Pancreas (tissue), 10 donors: Measurements from ENCODE around the gene S100A13. TPM values are rescaled to one million over a fixed set of nuclear protein-coding genes. Genes with fewer than 3 reads are reported as not detected.
A peak's percentile ranks its signal among the peaks of the same experiment; 100 is the strongest.
"Not testable (repeated sequence)": the region's sequence is repeated elsewhere in the genome, so short reads cannot be mapped to it uniquely, and the experiment has no call there.

Experiments used
- ATAC-seq, 4 donors: fragments of 200-7000 bp; cut with Tn5 transposase; one replicate each; pipeline versions ENCODE4 v1.8.0 to v1.9.1; 2020; ENCODE audit warnings: mild to moderate bottlenecking in 4 of 4, moderate library complexity in 4 of 4
- DNase-seq, 6 donors: peaks; one replicate each; pipeline ENCODE4 v3.0.0-alpha.2; 2020
- FAIRE-seq: peaks from 2 replicates; lab custom pipeline; 2012; peaks lifted over from hg19 to GRCh38; lab: Jason Lieb, UNC
- H3K27ac ChIP-seq, 4 donors: fragments of 200-600 bp; sonication (generic); 1 replicate in 3 of 4; 2 replicates in 1 of 4; pipeline versions ENCODE4 v1.5.0 to v1.8.0; 2020
- H3K27me3 ChIP-seq, 4 donors: fragments of 200-600 bp; one replicate each; pipeline ENCODE4 v1.8.0; 2021
- H3K36me3 ChIP-seq, 3 donors: fragments of 200-600 bp; sonication (generic) in 1 of 3; one replicate each; pipeline versions ENCODE4 v1.5.0 to v1.8.0; 2020 to 2021
- H3K4me1 ChIP-seq, 3 donors: fragments of 200-600 bp; one replicate each; pipeline ENCODE4 v1.8.0; 2021
- H3K4me3 ChIP-seq, 4 donors: fragments of 200-600 bp; sonication (generic) in 2 of 4; one replicate each; pipeline versions ENCODE4 v1.5.0 to v1.8.0; 2020 to 2021
- H3K9me3 ChIP-seq, 4 donors: fragments of 200-600 bp; one replicate each; pipeline ENCODE4 v1.8.0; 2021
- WGBS, 2 donors: extraction: QIAGEN DNeasy Blood & Tissue Kit; methylation state at CpG; one replicate each; pipeline ENCODE4 v1.1.7; 2013; 5-methylcytosine and 5-hydroxymethylcytosine counted together
- intact Hi-C, 3 donors: fragments of 100-400 bp; cut with DNase I; formaldehyde crosslinking; loops; one replicate each; pipeline versions ENCODE4 v1.11.1 to v1.14.2; 2022
- polyA plus RNA-seq, 2 donors: library from polyadenylated mRNA; stranded (reverse); fragments of 200-250 nt; gene quantifications; one replicate each; pipeline ENCODE4 v1.2.3, GENCODE V29; 2013
- total RNA-seq, 6 donors: library from RNA; stranded (reverse); fragmentation: NEBNext Ultra II Directional in 4 of 6; extraction: Animal tissue kit (Norgen Biotek cat#: 25700) in 4 of 6; gene quantifications; one replicate each; pipeline versions ENCODE4 v1.2.1 to v1.2.4, GENCODE V29; 2021 to 2023
- TF ChIP-seq, protein P1 (sequence below), 4 donors: fragments of 200-600 bp; sonication (generic) in 3 of 4; IDR thresholded peaks; one replicate each; pipeline versions ENCODE4 v1.5.0 to v1.8.0; 2021; ENCODE audit warnings: antibody characterized with exemption in 4 of 4
- donor health status: healthy with polysubstance abuse.
- donor health status: DM: no; HTN: no; CAD: no; lungs with moderate emphysema.
- donor health status: DM: no; HTN: no; CAD: no.
- donor health status: control.
- donor health status: control.
- donor health status: Bipolar disorder and iron deficiency.
- donor health status: DM: yes; HTN: yes; CAD: no.
- donor health status: DM: no; HTN: no; CAD: no.
- donor health status: DM: no; HTN: no; CAD: no.
- donor health status: DM: yes; HTN: yes; CAD: no.

Gene S100A13
- total and polyA plus RNA-seq, 8 donors, result 22.0 to 125 (median 39.5) TPM

GRCh38 chr1:153646672-153647345 lies 19.5 kb upstream of the S100A13 start:
- Histone ChIP-seq H3K4me3 (no peak overlapping the region), H3K27me3 (no peaks in the 10 kb centered on the region), H3K9me3 (no peaks in the 10 kb centered on the region), H3K4me1 (peaks cover 21 to 36% (median 36%) of the 10 kb centered on the region in 3 donors), H3K36me3 (peaks cover 10 to 39% (median 33%) of the 10 kb centered on the region in 3 donors), H3K27ac (peak overlapping the region in 1 of 4 donors; percentile 13)
- FAIRE-seq, result no peak
- 93 to 97% methylated on average over 5 of the region's 5 CpGs for WGBS, 2 donors
- TF ChIP-seq, protein P1, sequence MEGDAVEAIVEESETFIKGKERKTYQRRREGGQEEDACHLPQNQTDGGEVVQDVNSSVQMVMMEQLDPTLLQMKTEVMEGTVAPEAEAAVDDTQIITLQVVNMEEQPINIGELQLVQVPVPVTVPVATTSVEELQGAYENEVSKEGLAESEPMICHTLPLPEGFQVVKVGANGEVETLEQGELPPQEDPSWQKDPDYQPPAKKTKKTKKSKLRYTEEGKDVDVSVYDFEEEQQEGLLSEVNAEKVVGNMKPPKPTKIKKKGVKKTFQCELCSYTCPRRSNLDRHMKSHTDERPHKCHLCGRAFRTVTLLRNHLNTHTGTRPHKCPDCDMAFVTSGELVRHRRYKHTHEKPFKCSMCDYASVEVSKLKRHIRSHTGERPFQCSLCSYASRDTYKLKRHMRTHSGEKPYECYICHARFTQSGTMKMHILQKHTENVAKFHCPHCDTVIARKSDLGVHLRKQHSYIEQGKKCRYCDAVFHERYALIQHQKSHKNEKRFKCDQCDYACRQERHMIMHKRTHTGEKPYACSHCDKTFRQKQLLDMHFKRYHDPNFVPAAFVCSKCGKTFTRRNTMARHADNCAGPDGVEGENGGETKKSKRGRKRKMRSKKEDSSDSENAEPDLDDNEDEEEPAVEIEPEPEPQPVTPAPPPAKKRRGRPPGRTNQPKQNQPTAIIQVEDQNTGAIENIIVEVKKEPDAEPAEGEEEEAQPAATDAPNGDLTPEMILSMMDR (IDR thresholded peaks at IDR 0.05), result no peak
- peak in 1 of 6 donors; percentile 11 for DNase-seq
- no peak for ATAC-seq
- intact Hi-C loops, result no loop called here

- intact Hi-C loops, result no loop called here
- TF ChIP-seq, protein P1 (IDR thresholded peaks at IDR 0.05), result no peak
- no peak overlapping the region for H3K27ac ChIP-seq
- DNase-seq (no peak), ATAC-seq (no peak), FAIRE-seq (no peak)
- no peaks in the 10 kb centered on the region for H3K9me3 ChIP-seq
- H3K36me3 ChIP-seq, result peaks cover 13 to 69% (median 60%) of the 10 kb centered on the region in 3 donors
- no peaks in the 10 kb centered on the region for H3K27me3 ChIP-seq
- H3K4me1 ChIP-seq, result peaks cover 6 to 30% (median 18%) of the 10 kb centered on the region in 3 donors
- H3K4me3 ChIP-seq, result no peak overlapping the region
These were observed 16.5 kb upstream of the S100A13 start for GRCh38 chr1:153643816-153644215.

DNA sequence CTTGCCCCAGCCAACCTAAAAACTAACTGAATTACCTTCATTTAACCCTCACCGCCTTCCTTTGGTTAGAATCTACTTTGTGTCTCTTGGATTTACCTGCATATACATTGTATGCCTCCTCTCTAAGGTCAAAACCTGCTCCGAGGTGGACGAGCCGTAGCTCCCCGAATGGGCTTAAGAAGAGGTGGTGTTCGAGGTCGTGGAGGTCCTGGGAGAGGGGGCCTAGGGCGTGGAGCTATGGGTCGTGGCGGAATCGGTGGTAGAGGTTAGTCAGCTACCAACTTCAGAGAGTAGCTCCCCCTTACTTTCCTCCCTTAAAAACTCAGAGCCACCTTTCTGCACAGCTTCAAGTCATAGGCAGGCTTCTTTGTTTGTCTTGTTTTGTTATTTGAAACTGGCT lies 15.8 kb upstream of the S100A13 start:
- TF ChIP-seq, protein P1 (IDR thresholded peaks at IDR 0.05), result no peak
- intact Hi-C loops, result no loop called here
- FAIRE-seq (no peak), DNase-seq (peak in 1 of 6 donors; percentile 45), ATAC-seq (no peak)
- no peak overlapping the region for H3K4me3 ChIP-seq
- peaks cover 13 to 76% (median 65%) of the 10 kb centered on the region in 3 donors for H3K36me3 ChIP-seq
- WGBS, 2 donors, result 89 to 91% methylated on average over 11 of the region's 11 CpGs
- H3K27ac ChIP-seq, result peak overlapping the region in 1 of 4 donors; percentile 2
- peaks cover 3 to 26% (median 17%) of the 10 kb centered on the region in 3 donors for H3K4me1 ChIP-seq
- no peaks in the 10 kb centered on the region for H3K27me3 ChIP-seq
- no peaks in the 10 kb centered on the region for H3K9me3 ChIP-seq

- TF ChIP-seq, protein P1 (IDR thresholded peaks at IDR 0.05), result no peak
- FAIRE-seq (no peak), ATAC-seq (no peak), DNase-seq (peak in 1 of 6 donors; percentile 44)
- no peaks in the 10 kb centered on the region for H3K27me3 ChIP-seq
- WGBS, 2 donors, result 80 to 87% methylated on average over 11 of the region's 11 CpGs
- H3K4me3 ChIP-seq, result no peak overlapping the region
- intact Hi-C loops, result no loop called here
- peaks cover 13 to 84% (median 65%) of the 10 kb centered on the region in 3 donors for H3K36me3 ChIP-seq
- peaks cover 6 to 32% (median 24%) of the 10 kb centered on the region in 3 donors for H3K4me1 ChIP-seq
- no peak overlapping the region for H3K27ac ChIP-seq
- no peaks in the 10 kb centered on the region for H3K9me3 ChIP-seq
These were observed 14.9 kb upstream of the S100A13 start for GRCh38 chr1:153642161-153642560.

GRCh38 chr1:153640861-153641260 lies 13.6 kb upstream of the S100A13 start:
- FAIRE-seq (no peak), DNase-seq (no peak), ATAC-seq (no peak)
- H3K27me3 ChIP-seq, result no peaks in the 10 kb centered on the region
- intact Hi-C loops, result no loop called here
- H3K4me3 ChIP-seq, result no peak overlapping the region
- H3K36me3 ChIP-seq, result peaks cover 13 to 93% (median 67%) of the 10 kb centered on the region in 3 donors
- WGBS, 2 donors, result 52 to 65% methylated on average over 6 of the region's 6 CpGs
- TF ChIP-seq, protein P1 (IDR thresholded peaks at IDR 0.05), result no peak
- H3K4me1 ChIP-seq, result peaks cover 12 to 45% (median 36%) of the 10 kb centered on the region in 3 donors
- no peak overlapping the region for H3K27ac ChIP-seq
- no peaks in the 10 kb centered on the region for H3K9me3 ChIP-seq

DNA sequence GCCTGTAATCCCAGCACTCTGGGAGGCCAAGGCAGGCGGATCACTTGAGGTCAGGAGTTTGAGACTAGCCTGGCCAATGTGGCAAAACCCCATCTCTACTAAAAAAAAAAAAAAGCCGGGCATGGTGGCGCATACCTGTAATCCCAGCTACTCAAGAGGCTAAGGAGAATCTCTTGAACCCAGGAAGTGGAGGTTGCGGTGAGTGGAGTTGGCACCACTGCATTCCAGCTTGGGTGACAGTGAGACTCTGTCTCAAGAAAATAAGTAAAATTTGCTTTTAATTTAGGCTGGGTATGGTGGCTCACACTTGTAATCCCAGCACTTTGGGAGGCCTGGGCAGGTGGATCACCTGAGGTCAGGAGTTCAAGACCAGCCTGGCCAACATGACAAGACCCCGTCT lies 12.9 kb upstream of the S100A13 start:
- peaks cover 13 to 87% (median 63%) of the 10 kb centered on the region in 3 donors for H3K36me3 ChIP-seq
- H3K27ac ChIP-seq, FAIRE-seq, H3K9me3 ChIP-seq, H3K4me3 ChIP-seq, H3K27me3 ChIP-seq, intact Hi-C loops, DNase-seq, ATAC-seq: not testable (repeated sequence)
- H3K4me1 ChIP-seq, result peaks cover 12 to 52% (median 39%) of the 10 kb centered on the region in 3 donors
- 97 to 100% methylated on average over 5 of the region's 5 CpGs for WGBS, 2 donors
